ENCODE data around the gene LTBR. TPM values are rescaled to one million over a fixed set of nuclear protein-coding genes. Genes with fewer than 3 reads are reported as not detected.

The LTBR gene
- total and polyA plus RNA-seq, 2 experiments from 2014 or later, result 0.65 to 4.1 TPM

DNA sequence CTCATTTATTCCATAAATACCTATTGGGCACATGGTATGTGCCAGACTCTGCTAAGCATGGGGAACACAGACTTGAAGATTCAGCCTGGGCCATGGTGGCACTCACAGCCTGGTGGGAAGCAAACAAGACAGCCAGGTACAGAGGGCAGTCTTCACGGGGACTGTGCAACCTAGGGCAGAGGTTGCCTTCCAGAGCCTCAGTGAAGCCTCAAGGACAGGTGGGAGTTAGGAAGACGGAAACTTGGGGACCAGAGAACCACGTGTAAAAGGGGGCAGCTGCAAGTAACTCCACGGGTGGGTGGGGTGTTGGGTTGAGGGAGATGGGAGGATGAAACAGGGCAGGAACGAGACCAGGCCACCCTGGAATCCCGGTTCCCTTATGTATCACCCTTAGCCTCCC lies 980 bp upstream of the LTBR start:
- no peaks in the 10 kb centered on the region for H3K36me3 ChIP-seq
- H3K4me1 ChIP-seq (ENCODE audit: low read depth), result no peaks in the 10 kb centered on the region
- H3K27me3 ChIP-seq, result peaks cover 4% of the 10 kb centered on the region
- no peak overlapping the region for H3K4me3 ChIP-seq
- H3K27ac ChIP-seq, result no peak overlapping the region
- no peak for DNase-seq (ENCODE audit: low read depth in 1 of 2, low spot score in 1 of 2)
- no peaks in the 10 kb centered on the region for H3K9me3 ChIP-seq (ENCODE audit: low read depth)
- TF ChIP-seq, protein P1, sequence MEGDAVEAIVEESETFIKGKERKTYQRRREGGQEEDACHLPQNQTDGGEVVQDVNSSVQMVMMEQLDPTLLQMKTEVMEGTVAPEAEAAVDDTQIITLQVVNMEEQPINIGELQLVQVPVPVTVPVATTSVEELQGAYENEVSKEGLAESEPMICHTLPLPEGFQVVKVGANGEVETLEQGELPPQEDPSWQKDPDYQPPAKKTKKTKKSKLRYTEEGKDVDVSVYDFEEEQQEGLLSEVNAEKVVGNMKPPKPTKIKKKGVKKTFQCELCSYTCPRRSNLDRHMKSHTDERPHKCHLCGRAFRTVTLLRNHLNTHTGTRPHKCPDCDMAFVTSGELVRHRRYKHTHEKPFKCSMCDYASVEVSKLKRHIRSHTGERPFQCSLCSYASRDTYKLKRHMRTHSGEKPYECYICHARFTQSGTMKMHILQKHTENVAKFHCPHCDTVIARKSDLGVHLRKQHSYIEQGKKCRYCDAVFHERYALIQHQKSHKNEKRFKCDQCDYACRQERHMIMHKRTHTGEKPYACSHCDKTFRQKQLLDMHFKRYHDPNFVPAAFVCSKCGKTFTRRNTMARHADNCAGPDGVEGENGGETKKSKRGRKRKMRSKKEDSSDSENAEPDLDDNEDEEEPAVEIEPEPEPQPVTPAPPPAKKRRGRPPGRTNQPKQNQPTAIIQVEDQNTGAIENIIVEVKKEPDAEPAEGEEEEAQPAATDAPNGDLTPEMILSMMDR (IDR thresholded peaks at IDR 0.05; ENCODE audit: low read depth, low read length), result no peak

DNA sequence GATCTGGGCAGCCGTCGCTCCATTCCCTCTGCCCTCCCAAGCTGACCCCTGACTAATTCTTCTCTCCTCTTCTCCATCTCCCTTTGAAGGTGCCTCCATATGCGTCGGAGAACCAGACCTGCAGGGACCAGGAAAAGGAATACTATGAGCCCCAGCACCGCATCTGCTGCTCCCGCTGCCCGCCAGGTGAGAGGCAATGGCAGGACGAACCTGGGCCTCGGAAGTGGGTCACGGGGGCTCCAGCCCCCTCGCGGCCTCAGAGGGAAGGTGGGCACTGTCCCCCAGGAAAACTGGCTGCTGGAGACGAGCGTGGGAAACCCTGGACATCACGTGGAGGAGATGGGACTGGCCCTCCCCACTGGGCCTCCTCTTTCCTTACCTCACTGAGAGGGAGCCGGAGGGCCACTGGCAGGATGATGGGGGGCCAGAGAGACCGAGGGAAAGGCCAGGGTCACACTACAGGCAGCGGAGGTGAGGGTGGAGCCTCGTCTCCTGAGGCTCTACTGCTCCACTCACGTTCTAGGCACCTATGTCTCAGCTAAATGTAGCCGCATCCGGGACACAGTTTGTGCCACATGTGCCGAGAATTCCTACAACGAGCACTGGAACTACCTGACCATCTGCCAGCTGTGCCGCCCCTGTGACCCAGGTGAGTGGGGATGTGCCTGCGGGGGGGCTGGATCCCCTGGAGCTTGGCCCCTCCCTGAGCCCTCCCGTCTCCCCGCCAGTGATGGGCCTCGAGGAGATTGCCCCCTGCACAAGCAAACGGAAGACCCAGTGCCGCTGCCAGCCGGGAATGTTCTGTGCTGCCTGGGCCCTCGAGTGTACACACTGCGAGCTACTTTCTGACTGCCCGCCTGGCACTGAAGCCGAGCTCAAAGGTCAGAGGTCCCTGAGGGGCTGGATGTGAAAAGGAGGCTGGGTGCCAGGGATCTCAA lies 806 bp downstream of the LTBR start:
- no peak overlapping the region for H3K27ac ChIP-seq
- no peaks in the 10 kb centered on the region for H3K9me3 ChIP-seq (ENCODE audit: low read depth)
- no peak for DNase-seq (ENCODE audit: low read depth in 1 of 2, low spot score in 1 of 2)
- H3K36me3 ChIP-seq, result no peaks in the 10 kb centered on the region
- H3K27me3 ChIP-seq, result peaks cover 4% of the 10 kb centered on the region
- H3K4me1 ChIP-seq (ENCODE audit: low read depth), result no peaks in the 10 kb centered on the region
- TF ChIP-seq, protein P1 (IDR thresholded peaks at IDR 0.05; ENCODE audit: low read depth, low read length), result no peak
- no peak overlapping the region for H3K4me3 ChIP-seq

DNA sequence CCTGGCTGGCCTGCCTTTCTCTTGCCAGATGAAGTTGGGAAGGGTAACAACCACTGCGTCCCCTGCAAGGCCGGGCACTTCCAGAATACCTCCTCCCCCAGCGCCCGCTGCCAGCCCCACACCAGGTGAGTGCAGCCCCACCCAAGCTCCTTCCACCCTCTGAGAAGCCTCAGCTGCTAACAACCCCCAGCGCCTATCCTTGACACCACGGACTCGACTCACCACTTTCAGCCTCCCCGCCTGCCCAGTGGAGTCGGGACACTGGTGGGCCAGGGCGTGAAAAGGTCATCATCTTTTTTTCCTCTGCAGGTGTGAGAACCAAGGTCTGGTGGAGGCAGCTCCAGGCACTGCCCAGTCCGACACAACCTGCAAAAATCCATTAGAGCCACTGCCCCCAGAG lies 2.1 kb downstream of the LTBR start:
- TF ChIP-seq, protein P1 (IDR thresholded peaks at IDR 0.05; ENCODE audit: low read depth, low read length), result no peak
- DNase-seq (ENCODE audit: low read depth in 1 of 2, low spot score in 1 of 2), result no peak

DNA sequence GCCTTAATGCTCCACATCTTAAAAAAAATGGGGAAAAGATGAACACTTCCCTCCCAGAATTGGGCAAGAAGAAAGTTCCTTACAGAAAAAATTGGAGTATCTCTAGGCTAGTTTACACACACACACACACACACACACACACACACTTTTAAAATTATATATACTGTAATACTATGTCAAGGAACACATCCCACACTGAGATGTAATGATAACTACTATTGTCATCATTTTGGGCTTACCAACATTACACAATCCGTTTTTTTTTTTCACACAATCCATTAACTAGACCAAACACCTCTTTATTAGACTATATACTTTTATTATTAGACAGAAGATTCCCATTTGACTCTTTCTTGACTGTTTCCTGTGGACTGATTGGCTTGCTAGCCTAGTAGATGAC lies 2.5 kb downstream of the LTBR start:
- Histone ChIP-seq H3K4me3 (no peak overlapping the region), H3K27me3 (peaks cover 4% of the 10 kb centered on the region), H3K9me3 (ENCODE audit: low read depth) (no peaks in the 10 kb centered on the region), H3K36me3 (no peaks in the 10 kb centered on the region), H3K27ac (no peak overlapping the region), H3K4me1 (ENCODE audit: low read depth) (no peaks in the 10 kb centered on the region)
- TF ChIP-seq, protein P1 (IDR thresholded peaks at IDR 0.05; ENCODE audit: low read depth, low read length), result no peak
- no peak for DNase-seq (ENCODE audit: low read depth in 1 of 2, low spot score in 1 of 2)

More for the DNA sequence above, 2.1 kb downstream of the LTBR start:
- Histone ChIP-seq H3K27ac (no peak overlapping the region), H3K36me3 (no peaks in the 10 kb centered on the region), H3K9me3 (ENCODE audit: low read depth) (no peaks in the 10 kb centered on the region), H3K4me1 (ENCODE audit: low read depth) (no peaks in the 10 kb centered on the region), H3K27me3 (peaks cover 4% of the 10 kb centered on the region), H3K4me3 (no peak overlapping the region)

DNA sequence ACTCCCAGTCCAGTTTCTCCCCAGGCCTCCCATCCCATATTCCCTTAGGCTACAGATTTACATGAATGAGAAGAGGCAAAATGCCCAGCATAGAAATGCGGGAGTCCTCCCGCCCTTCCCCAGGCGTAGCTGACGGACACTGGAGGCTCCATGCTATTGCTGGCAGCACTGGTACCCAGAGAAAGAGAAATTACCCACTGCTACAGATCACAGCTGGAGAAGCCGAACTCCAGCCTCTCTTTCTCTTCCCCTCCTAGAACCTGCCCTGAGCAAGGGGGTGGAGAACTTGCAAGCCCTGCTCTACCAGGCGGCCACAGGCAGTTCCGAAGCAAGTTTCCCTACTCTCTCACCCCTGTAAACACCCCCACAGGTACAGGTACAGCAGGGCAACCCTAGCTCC lies 3.6 kb downstream of the LTBR start:
- Histone ChIP-seq H3K27ac (no peak overlapping the region), H3K36me3 (no peaks in the 10 kb centered on the region), H3K4me1 (ENCODE audit: low read depth) (peaks cover 9% of the 10 kb centered on the region), H3K27me3 (peaks cover 4% of the 10 kb centered on the region), H3K4me3 (no peak overlapping the region), H3K9me3 (ENCODE audit: low read depth) (no peaks in the 10 kb centered on the region)
- TF ChIP-seq, protein P1 (IDR thresholded peaks at IDR 0.05; ENCODE audit: low read depth, low read length), result no peak
- DNase-seq (ENCODE audit: low read depth in 1 of 2, low spot score in 1 of 2), result no peak

Data from cardiac muscle cell (in vitro differentiated cells and primary cell).